HEK293 (cell line): Measurements from ENCODE around the gene ATP1B2.

Experiments used
- CTCF ChIP-seq: fragments of 450-650 bp; formaldehyde crosslinking; IDR thresholded peaks from 2 replicates; pipeline ENCODE4 v1.5.1; 2016; ENCODE audit warnings: missing biosample characterization, missing genetic modification characterization
- HOXA7 ChIP-seq: sonication (generic); formaldehyde crosslinking; IDR thresholded peaks from 2 replicates; pipeline ENCODE4 v1.8.1; 2022; ENCODE audit warnings: missing genetic modification reagents, borderline replicate concordance
- SETDB1 ChIP-seq: IDR thresholded peaks from one replicate; pipeline ENCODE4 v1.6.1; 2017; ENCODE audit warnings: mild to moderate bottlenecking, low read length, moderate library complexity, mixed read lengths; ENCODE audit not compliant: insufficient read length
- YY1 ChIP-seq: fragments of 450-650 bp; formaldehyde crosslinking; IDR thresholded peaks from 2 replicates; pipeline ENCODE4 v1.5.1; 2018; ENCODE audit warnings: missing biosample characterization, missing genetic modification characterization
- ZNF174 ChIP-seq: fragments of 450-650 bp; formaldehyde crosslinking; IDR thresholded peaks from 2 replicates; pipeline ENCODE4 v1.5.0; 2017; ENCODE audit warnings: missing biosample characterization, mild to moderate bottlenecking, missing genetic modification characterization
- ZNF514 ChIP-seq: fragments of 450-650 bp; formaldehyde crosslinking; IDR thresholded peaks from 2 replicates; pipeline ENCODE4 v1.5.1; 2016; ENCODE audit warnings: missing biosample characterization, missing genetic modification characterization
- ZNF561 ChIP-seq: fragments of 450-650 bp; IDR thresholded peaks from 2 replicates; pipeline ENCODE4 v1.5.1; 2018; ENCODE audit warnings: missing biosample characterization, missing genetic modification characterization, borderline replicate concordance
- ZNF707 ChIP-seq: fragments of 450-650 bp; formaldehyde crosslinking; IDR thresholded peaks from 2 replicates; pipeline ENCODE4 v1.5.1; 2016; ENCODE audit warnings: missing biosample characterization, missing genetic modification characterization
- TF ChIP-seq, protein P1 (sequence below): fragments of 450-650 bp; formaldehyde crosslinking; IDR thresholded peaks from 2 replicates; pipeline ENCODE4 v1.5.1; 2016; ENCODE audit warnings: missing biosample characterization, missing genetic modification characterization

GRCh38 chr17:7631398-7632380, 19.0 kb upstream of the ATP1B2 start:
- TF ChIP-seq CTCF (tag by site-specific recombination) (no peak), ZNF174 (tag by site-specific recombination) (no peak), ZNF514 (tag by site-specific recombination) (no peak), ZNF561 (no peak), SETDB1 (no peak), ZNF707 (no peak), YY1 (tag by site-specific recombination) (no peak), HOXA7 (CRISPR knock-in tag) (no peak)
- TF ChIP-seq, protein P1, sequence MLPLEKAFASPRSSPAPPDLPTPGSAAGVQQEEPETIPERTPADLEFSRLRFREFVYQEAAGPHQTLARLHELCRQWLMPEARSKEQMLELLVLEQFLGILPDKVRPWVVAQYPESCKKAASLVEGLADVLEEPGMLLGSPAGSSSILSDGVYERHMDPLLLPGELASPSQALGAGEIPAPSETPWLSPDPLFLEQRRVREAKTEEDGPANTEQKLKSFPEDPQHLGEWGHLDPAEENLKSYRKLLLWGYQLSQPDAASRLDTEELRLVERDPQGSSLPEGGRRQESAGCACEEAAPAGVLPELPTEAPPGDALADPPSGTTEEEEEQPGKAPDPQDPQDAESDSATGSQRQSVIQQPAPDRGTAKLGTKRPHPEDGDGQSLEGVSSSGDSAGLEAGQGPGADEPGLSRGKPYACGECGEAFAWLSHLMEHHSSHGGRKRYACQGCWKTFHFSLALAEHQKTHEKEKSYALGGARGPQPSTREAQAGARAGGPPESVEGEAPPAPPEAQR (tag by site-specific recombination): no peak
